GM12873 (cell line): Measurements from ENCODE around the gene PITPNC1.

ENCODE experiments used
- CTCF ChIP-seq: IDR thresholded peaks from 2 replicates; pipeline ENCODE4 v1.5.1; 2012; ENCODE audit warnings: low read depth, mild to moderate bottlenecking, moderate library complexity, low read length, control low read depth; ENCODE audit not compliant: insufficient read depth; ENCODE audit errors: missing control alignments

PITPNC1 gene

GRCh38 chr17:67491681-67492024, 114.6 kb downstream of the PITPNC1 start:
- no peak for TF ChIP-seq CTCF

- TF ChIP-seq CTCF, result no peak
These were observed 115.2 kb downstream of the PITPNC1 start for GRCh38 chr17:67492251-67492740.

- no peak for TF ChIP-seq CTCF
These were observed 115.9 kb downstream of the PITPNC1 start for GRCh38 chr17:67492824-67493517.

- TF ChIP-seq CTCF, result no peak
These were observed 116.7 kb downstream of the PITPNC1 start for GRCh38 chr17:67493812-67494211.

- no peak for TF ChIP-seq CTCF
These were observed 119.2 kb downstream of the PITPNC1 start for GRCh38 chr17:67496286-67496685.

- no peak for TF ChIP-seq CTCF
These were observed 122.6 kb downstream of the PITPNC1 start for GRCh38 chr17:67499685-67500084.

- TF ChIP-seq CTCF, result no peak
These were observed 123.2 kb downstream of the PITPNC1 start for GRCh38 chr17:67500261-67500660.
